Progenitor cell of endocrine pancreas (in vitro differentiated cells): ENCODE data around the gene PGAP1. TPM values are rescaled to one million over a fixed set of nuclear protein-coding genes. Genes with fewer than 3 reads are reported as not detected.

Experiments
- DNase-seq: peaks from one replicate; pipeline ENCODE4 v3.0.0; 2021; ENCODE audit warnings: low spot score; ENCODE audit not compliant: unreplicated experiment
- H3K27ac Mint-ChIP-seq: 2 replicates; pipeline ENCODE4 v1.8.0; 2021; ENCODE audit warnings: mild to moderate bottlenecking, moderate library complexity, mixed read lengths
- H3K27me3 Mint-ChIP-seq: 2 replicates; pipeline ENCODE4 v1.8.0; 2021; ENCODE audit warnings: mixed read lengths
- H3K36me3 Mint-ChIP-seq: 2 replicates; pipeline ENCODE4 v1.8.0; 2022; ENCODE audit warnings: mixed read lengths; ENCODE audit not compliant: insufficient read depth
- H3K4me1 Mint-ChIP-seq: 2 replicates; pipeline ENCODE4 v1.8.0; 2021; ENCODE audit warnings: low read depth, mixed read lengths
- H3K4me3 Mint-ChIP-seq: 2 replicates; pipeline ENCODE4 v1.8.0; 2021; ENCODE audit warnings: low read depth, mild to moderate bottlenecking, moderate library complexity, mixed read lengths
- H3K9me3 Mint-ChIP-seq: 2 replicates; pipeline ENCODE4 v1.8.0; 2021; ENCODE audit warnings: low read depth, mixed read lengths
- CTCF ChIP-seq: fragments of 200-600 bp; sonication (generic); IDR thresholded peaks from one replicate; pipeline ENCODE4 v1.5.0; 2021; ENCODE audit warnings: antibody characterized with exemption, mild to moderate bottlenecking; ENCODE audit not compliant: unreplicated experiment
- total RNA-seq: library from RNA; stranded (reverse); gene quantifications from 2 replicates; pipeline ENCODE4 v1.2.1, GENCODE V29; 2021

PGAP1 gene
- total RNA-seq, 1 donor from 2014 or later = 54.8 TPM

DNA sequence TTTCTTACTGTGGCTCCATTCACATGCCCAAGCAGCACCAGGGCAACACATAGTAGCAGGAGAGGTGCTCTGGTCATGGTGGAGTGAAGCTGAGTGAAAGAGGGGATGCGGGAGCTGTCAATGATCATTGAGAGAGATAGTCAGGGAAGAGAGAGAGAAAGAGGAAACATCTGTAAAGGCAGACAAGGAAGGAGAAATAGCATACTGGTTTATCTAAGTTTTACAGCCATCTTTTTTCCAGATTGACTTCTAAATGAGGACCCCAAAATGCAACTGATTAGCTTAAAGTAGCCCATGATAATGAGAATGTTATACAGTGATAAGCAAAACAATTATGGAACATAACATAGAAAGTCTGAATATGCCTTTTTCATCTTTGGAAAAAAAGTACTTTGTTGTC lies 117.2 kb downstream of the PGAP1 start, which contains the start of gene C2orf66:
Gene C2orf66, minus strand, starts transcription at position 96 of the 400 bp plus-strand sequence. Its CDS starts 19 bp downstream, at position 77.
- Mint-ChIP-seq H3K4me3 (no peak within 1 kb of the TSS), H3K4me1 (no peaks in the 10 kb centered on the region), H3K27ac (no peak within 1 kb of the TSS), H3K9me3 (no peaks in the 10 kb centered on the region), H3K36me3 (no peaks in the 10 kb centered on the region), H3K27me3 (peaks cover 3% of the 10 kb centered on the region)
- DNase-seq = no peak
- TF ChIP-seq CTCF = no peak

GRCh38 chr2:196808083-196808665 lies 118.3 kb downstream of the PGAP1 start:
- no peak for TF ChIP-seq CTCF
- Mint-ChIP-seq H3K4me3 (no peak overlapping the region), H3K36me3 (no peaks in the 10 kb centered on the region), H3K4me1 (no peaks in the 10 kb centered on the region), H3K27me3 (peaks cover 4% of the 10 kb centered on the region), H3K9me3 (no peaks in the 10 kb centered on the region), H3K27ac (no peak overlapping the region)
- no peak for DNase-seq

DNA sequence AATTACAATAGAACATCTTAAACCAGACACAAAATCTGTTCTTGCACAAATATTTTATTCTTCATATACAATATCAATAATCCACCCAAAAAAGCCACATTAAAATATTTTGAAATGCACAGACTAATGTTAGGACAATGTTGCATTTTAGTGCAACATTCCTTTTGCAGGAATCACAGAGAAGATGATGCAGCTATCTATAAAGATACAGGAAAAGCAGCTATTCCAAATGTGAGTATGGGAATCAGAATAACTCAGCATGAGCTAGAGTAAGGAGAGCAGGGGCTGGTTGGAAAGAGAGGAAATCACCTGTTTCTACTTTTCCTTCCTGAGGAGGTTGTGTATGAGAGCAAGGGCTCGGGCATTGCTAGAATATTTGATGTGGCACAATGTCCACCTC lies 122.1 kb downstream of the PGAP1 start:
- TF ChIP-seq CTCF = no peak
- H3K27ac Mint-ChIP-seq = no peak overlapping the region
- peaks cover 4% of the 10 kb centered on the region for H3K27me3 Mint-ChIP-seq
- no peak for DNase-seq
- no peaks in the 10 kb centered on the region for H3K36me3 Mint-ChIP-seq
- H3K4me3 Mint-ChIP-seq = no peak overlapping the region
- H3K9me3 Mint-ChIP-seq = peaks cover 4% of the 10 kb centered on the region
- peaks cover 2% of the 10 kb centered on the region for H3K4me1 Mint-ChIP-seq

- Mint-ChIP-seq H3K36me3 (no peaks in the 10 kb centered on the region), H3K4me3 (no peak overlapping the region), H3K9me3 (peaks cover 4% of the 10 kb centered on the region), H3K27me3 (peaks cover 4% of the 10 kb centered on the region), H3K27ac (no peak overlapping the region), H3K4me1 (peaks cover 3% of the 10 kb centered on the region)
- DNase-seq = no peak
- no peak for TF ChIP-seq CTCF
Observed at GRCh38 chr2:196802401-196802800, 124.1 kb downstream of the PGAP1 start.

DNA sequence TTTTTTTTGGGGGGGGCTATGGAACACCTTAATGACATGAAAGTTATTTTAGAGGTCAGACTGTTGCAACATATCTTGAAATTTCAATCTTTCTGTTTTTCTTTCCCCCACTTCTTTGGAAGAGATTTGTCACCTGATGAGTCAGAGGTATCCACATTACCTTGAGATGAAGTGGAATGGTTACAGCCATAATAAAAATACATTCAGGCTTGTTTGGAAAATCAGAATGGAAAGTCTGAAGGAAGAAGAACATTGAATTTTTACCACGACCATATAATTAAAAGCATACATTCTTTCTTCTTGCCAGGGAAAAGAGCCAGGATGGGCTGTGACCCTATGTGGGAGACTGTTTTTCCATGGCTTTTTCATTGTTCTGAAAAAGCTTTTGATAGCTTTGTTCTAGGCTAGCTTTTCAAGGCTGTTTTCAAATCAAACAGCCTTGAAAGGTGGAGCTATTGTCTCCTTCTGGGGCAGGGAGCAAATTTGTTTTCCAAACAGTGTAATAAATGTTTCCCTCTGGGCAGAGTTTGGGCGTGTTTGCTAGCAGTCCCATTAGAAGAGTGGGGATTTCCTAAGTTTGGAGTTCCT lies 124.7 kb downstream of the PGAP1 start:
- H3K4me1 Mint-ChIP-seq = peaks cover 3% of the 10 kb centered on the region
- H3K4me3 Mint-ChIP-seq = no peak overlapping the region
- no peak for TF ChIP-seq CTCF
- DNase-seq = no peak
- H3K36me3 Mint-ChIP-seq = peaks cover 2% of the 10 kb centered on the region
- no peak overlapping the region for H3K27ac Mint-ChIP-seq
- peaks cover 4% of the 10 kb centered on the region for H3K9me3 Mint-ChIP-seq
- peaks cover 4% of the 10 kb centered on the region for H3K27me3 Mint-ChIP-seq
